ENCODE data around the gene ATP6V1F. TPM values are rescaled to one million over a fixed set of nuclear protein-coding genes. Genes with fewer than 3 reads are reported as not detected.

The ATP6V1F gene
- total and polyA plus RNA-seq, 11 donors, result 91.6 to 198 (median 122) TPM

DNA sequence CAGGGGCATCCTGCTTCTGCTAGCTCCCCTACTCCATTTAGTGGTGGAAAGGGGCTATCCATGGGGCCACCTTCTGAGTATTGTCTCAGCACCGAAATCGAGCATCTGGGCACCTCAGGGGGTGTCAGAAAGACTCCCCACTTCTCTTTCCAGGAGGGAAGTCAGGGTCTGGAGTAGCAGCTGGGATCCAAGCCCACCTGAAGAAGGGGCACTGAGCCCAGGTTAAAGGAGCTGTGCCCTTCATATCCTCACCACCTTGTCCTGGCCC, 29.8 kb upstream of the ATP6V1F start:
- H3K4me3 ChIP-seq, result peak overlapping the region; percentile 20 to 94 (median 80)
- TF ChIP-seq POLR2A (IDR thresholded peaks at IDR 0.05), result no peak
- TF ChIP-seq, protein P1, sequence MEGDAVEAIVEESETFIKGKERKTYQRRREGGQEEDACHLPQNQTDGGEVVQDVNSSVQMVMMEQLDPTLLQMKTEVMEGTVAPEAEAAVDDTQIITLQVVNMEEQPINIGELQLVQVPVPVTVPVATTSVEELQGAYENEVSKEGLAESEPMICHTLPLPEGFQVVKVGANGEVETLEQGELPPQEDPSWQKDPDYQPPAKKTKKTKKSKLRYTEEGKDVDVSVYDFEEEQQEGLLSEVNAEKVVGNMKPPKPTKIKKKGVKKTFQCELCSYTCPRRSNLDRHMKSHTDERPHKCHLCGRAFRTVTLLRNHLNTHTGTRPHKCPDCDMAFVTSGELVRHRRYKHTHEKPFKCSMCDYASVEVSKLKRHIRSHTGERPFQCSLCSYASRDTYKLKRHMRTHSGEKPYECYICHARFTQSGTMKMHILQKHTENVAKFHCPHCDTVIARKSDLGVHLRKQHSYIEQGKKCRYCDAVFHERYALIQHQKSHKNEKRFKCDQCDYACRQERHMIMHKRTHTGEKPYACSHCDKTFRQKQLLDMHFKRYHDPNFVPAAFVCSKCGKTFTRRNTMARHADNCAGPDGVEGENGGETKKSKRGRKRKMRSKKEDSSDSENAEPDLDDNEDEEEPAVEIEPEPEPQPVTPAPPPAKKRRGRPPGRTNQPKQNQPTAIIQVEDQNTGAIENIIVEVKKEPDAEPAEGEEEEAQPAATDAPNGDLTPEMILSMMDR (IDR thresholded peaks at IDR 0.05), result no peak
- no peak for DNase-seq
- no peaks in the 10 kb centered on the region for H3K9me3 ChIP-seq
- H3K27ac ChIP-seq, result peak overlapping the region; percentile 84 to 100 (median 96)
- H3K36me3 ChIP-seq, result peaks cover 0 to 34% (median 31%) of the 10 kb centered on the region in 9 donors
- peaks cover 0 to 31% (median 0%) of the 10 kb centered on the region in 9 donors for H3K27me3 ChIP-seq
- no peak for ATAC-seq
- WGBS, 4 donors, result 14 to 50% (median 20%) methylated on average over 2 of the region's 2 CpGs; no CpG with 5 or more reads in 1 of the 4 donors
- H3K4me1 ChIP-seq, result peaks cover 0 to 84% (median 54%) of the 10 kb centered on the region in 12 donors
- intact Hi-C loops (cut with DNase I), result loop anchor here in 5 of 10 donors (2.0 to 5.0 kb wide), 5 partner anchors 30 to 96 kb away; partner anchors contain the start of genes CALU (in 2 of the 5), ATP6V1F (in 1 of the 5) and CCDC136 (in 1 of the 5)

DNA sequence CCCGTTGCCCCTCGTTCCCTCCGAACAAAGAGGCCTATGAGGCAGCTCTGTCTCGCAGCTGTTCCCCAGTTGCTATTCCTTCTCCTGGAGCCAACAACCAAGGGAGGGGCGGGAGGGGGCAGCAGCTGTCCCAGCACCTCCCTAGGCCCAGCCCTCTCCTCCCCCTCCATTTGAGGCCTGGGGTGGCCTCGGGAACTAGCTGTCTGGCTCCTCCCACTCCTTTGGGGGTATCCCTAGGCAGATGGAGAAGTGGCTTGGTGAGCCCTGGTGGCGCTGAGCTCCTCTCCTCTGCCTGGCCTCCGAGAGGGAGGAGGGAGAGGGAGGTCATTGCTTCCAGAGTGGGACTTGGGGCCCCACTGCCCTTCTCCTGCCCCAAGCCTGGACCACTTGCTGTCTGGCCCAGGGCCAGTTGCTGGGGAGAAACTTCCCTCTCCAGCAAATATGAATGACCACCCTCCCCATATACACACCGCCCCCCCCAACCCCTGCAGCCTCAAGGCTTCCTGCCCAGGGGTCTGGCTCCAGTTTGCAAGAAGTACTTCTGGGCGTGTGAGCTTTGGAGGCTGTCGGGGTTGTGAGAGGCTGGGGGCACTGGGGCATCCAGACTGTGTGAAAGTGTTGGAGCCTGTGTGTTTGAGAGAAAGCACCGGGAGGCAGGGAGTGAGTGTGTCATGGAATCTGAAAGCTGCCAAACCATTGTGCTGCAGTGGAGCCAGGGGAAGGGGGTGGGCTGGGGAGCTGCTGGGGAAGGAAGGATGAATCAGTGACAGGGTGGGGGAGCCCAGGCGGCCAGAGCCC, 29.3 kb upstream of the ATP6V1F start:
- intact Hi-C loops (cut with DNase I), result loop anchor here in 5 of 10 donors (2.0 to 5.0 kb wide), 5 partner anchors 29 to 96 kb away; partner anchors contain the start of genes CALU (in 2 of the 5), ATP6V1F (in 1 of the 5) and CCDC136 (in 1 of the 5)
- H3K4me1 ChIP-seq, result peaks cover 0 to 88% (median 54%) of the 10 kb centered on the region in 12 donors
- TF ChIP-seq POLR2A (IDR thresholded peaks at IDR 0.05), result no peak
- TF ChIP-seq, protein P1 (IDR thresholded peaks at IDR 0.05), result no peak

DNA sequence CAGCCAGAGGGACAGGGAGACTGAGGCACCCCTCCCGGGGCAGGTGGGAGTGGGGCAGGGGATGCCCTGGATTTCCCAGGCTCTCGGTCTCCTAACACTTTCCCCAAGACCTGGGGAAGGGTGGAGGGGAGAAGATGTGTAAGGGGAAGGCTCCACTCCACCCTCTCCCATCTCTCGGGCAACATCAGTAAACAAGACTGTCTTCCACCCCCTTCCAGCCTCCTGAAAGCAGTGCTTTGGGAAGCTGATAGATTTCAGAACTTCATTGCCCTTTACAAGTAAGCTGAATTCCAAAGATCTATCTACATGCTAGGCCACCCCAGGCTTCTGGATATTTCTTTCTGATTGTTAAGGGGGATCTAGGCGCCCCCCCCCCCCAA, 28.7 kb upstream of the ATP6V1F start:
- intact Hi-C loops (cut with DNase I), result loop anchor here in 5 of 10 donors (2.0 to 5.0 kb wide), 5 partner anchors 29 to 97 kb away; partner anchors contain the start of genes CALU (in 2 of the 5), ATP6V1F (in 1 of the 5) and CCDC136 (in 1 of the 5)
- peak overlapping the region in 11 of 12 donors; percentile 84 to 100 (median 96) for H3K27ac ChIP-seq
- H3K4me1 ChIP-seq, result peaks cover 0 to 92% (median 54%) of the 10 kb centered on the region in 12 donors
- peak overlapping the region in 10 of 12 donors; percentile 26 to 94 (median 80) for H3K4me3 ChIP-seq
- peaks cover 0 to 31% (median 0%) of the 10 kb centered on the region in 9 donors for H3K27me3 ChIP-seq
- DNase-seq (no peak), ATAC-seq (no peak)
- no peaks in the 10 kb centered on the region for H3K9me3 ChIP-seq
- peaks cover 0 to 45% (median 42%) of the 10 kb centered on the region in 9 donors for H3K36me3 ChIP-seq
- 22 to 35% (median 26%) methylated on average over 3 to 4 of the region's 4 CpGs for WGBS, 4 donors
- TF ChIP-seq, protein P1 (IDR thresholded peaks at IDR 0.05), result no peak

More for the DNA sequence above, 29.3 kb upstream of the ATP6V1F start:
- no peaks in the 10 kb centered on the region for H3K9me3 ChIP-seq
- ATAC-seq, result peak; percentile 7 to 32 (median 26)
- peaks cover 0 to 31% (median 0%) of the 10 kb centered on the region in 9 donors for H3K27me3 ChIP-seq
- peak overlapping the region in 11 of 12 donors; percentile 33 to 94 (median 80) for H3K4me3 ChIP-seq
- peak; percentile 72 to 82 (median 80) for DNase-seq
- WGBS, 4 donors, result 7 to 11% (median 7%) methylated on average over 13 of the region's 13 CpGs
- H3K36me3 ChIP-seq, result peaks cover 0 to 39% (median 36%) of the 10 kb centered on the region in 9 donors
- peak overlapping the region; percentile 84 to 100 (median 96) for H3K27ac ChIP-seq

DNA sequence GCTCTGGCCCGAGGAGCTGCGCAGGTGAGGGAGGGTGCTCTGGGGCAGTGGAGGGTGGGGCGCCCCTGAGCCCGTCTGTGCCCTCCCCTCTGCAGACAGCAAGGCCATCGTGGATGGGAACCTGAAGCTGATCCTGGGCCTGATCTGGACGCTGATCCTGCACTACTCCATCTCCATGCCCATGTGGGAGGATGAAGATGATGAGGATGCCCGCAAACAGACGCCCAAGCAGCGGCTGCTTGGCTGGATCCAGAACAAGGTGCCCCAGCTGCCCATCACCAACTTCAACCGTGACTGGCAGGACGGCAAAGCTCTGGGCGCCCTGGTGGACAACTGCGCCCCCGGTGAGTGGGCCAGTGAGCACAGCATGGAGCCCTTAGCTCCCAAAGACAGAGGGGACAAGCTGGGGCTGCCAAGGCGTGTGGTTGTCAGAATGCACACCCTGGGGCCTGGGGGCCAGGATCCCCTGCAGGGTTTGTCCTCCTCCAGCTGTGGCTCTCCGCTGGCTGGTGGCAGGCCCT, 27.4 kb upstream of the ATP6V1F start:
- no peaks in the 10 kb centered on the region for H3K9me3 ChIP-seq
- ATAC-seq, result no peak
- H3K27ac ChIP-seq, result peak overlapping the region in 9 of 12 donors; percentile 69 to 98 (median 96)
- H3K4me3 ChIP-seq, result peak overlapping the region in 1 of 12 donors; percentile 6
- peaks cover 0 to 21% (median 0%) of the 10 kb centered on the region in 9 donors for H3K27me3 ChIP-seq
- peaks cover 0 to 85% (median 45%) of the 10 kb centered on the region in 12 donors for H3K4me1 ChIP-seq
- peaks cover 0 to 59% (median 55%) of the 10 kb centered on the region in 9 donors for H3K36me3 ChIP-seq
- DNase-seq, result peak in 2 of 5 donors; percentile 30 to 60
- 77 to 84% (median 82%) methylated on average over 8 to 16 of the region's 16 CpGs for WGBS, 4 donors
- TF ChIP-seq, protein P1 (IDR thresholded peaks at IDR 0.05), result no peak
- no peak for TF ChIP-seq POLR2A (IDR thresholded peaks at IDR 0.05)
- intact Hi-C loops (cut with DNase I), result no loop called here
